ENCODE measurements around the gene TEKT3. TPM values are rescaled to one million over a fixed set of nuclear protein-coding genes. Genes with fewer than 3 reads are reported as not detected.

The TEKT3 gene
- polyA plus RNA-seq, 3 donors = not detected

DNA sequence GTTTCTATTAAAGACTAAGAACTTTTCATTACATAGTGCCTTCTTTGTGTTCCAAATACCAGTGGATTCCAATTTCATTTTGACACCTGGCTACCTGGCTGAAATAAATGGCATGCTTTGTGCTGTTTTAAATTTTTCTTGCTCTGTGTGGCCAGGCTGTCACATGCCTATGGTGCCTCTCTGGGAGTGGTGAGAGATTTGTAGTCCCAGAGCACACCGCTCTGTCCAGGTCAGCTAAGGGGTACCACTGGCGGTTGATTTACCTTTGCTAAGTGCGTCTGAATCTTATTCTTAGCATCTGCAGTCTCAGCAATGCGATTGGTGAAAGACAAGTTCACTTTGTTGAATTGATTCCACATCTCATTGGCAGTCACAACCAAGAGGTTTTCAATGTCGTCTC, 29.4 kb downstream of the TEKT3 start:
- no peak overlapping the region for H3K27ac Mint-ChIP-seq
- Histone ChIP-seq H3K27me3 (ENCODE audit: control insufficient read depth in 2 of 2, insufficient read depth in 2 of 2, low read length in 2 of 2) (no peaks in the 10 kb centered on the region), H3K4me2 (replicated peaks; ENCODE audit: extremely low read depth, low read length, poor library complexity, severe bottlenecking) (no peak overlapping the region), H3K36me3 (replicated peaks in 1 of 2; ENCODE audit: control insufficient read depth in 1 of 2, insufficient read depth in 2 of 2, low read length in 2 of 2) (no peaks in the 10 kb centered on the region), H3K9me3 (replicated peaks in 1 of 2; ENCODE audit: control insufficient read depth in 1 of 2, insufficient read depth in 1 of 2, low read length in 2 of 2) (no peaks in the 10 kb centered on the region), H3K27ac (ENCODE audit: low read depth in 1 of 2, low read length in 2 of 2) (no peak overlapping the region), H3K4me1 (ENCODE audit: control insufficient read depth in 1 of 2, insufficient read depth in 2 of 2, low read length in 2 of 2) (no peaks in the 10 kb centered on the region), H3K9ac (ENCODE audit: insufficient read depth, low read length, poor library complexity, severe bottlenecking) (no peak overlapping the region), H3K4me3 (replicated peaks in 1 of 3; ENCODE audit: low read depth in 2 of 3, low read length in 3 of 3) (no peak overlapping the region), H3K79me2 (ENCODE audit: insufficient read depth, low read length) (no peaks in the 10 kb centered on the region), H4K20me1 (ENCODE audit: insufficient read depth, low read length) (no peaks in the 10 kb centered on the region), H2AFZ (ENCODE audit: insufficient read depth, low read depth, low read length, poor library complexity, severe bottlenecking) (no peak overlapping the region)
- no peak for DNase-seq
- H3K4me1 Mint-ChIP-seq = no peaks in the 10 kb centered on the region
- WGBS (ENCODE audit: insufficient coverage) = 94% methylated on average over 5 of the region's 5 CpGs
- peaks cover 0 to 5% (median 0%) of the 10 kb centered on the region in 7 donors for H3K9me3 Mint-ChIP-seq
- intact Hi-C loops (cut with micrococcal nuclease) = loop anchor here in 1 of 2 donors (5.0 kb wide), 1 partner anchor 150 kb away; no protein-coding TSS in a partner anchor
- H3K36me3 Mint-ChIP-seq = no peaks in the 10 kb centered on the region
- H3K4me3 Mint-ChIP-seq = no peak overlapping the region
- no peak for TF ChIP-seq CTCF (IDR thresholded peaks at IDR 0.05)
- H3K27me3 Mint-ChIP-seq (ENCODE audit: low read depth in 3 of 3) = peaks cover 1 to 9% (median 4%) of the 10 kb centered on the region in 3 donors

DNA sequence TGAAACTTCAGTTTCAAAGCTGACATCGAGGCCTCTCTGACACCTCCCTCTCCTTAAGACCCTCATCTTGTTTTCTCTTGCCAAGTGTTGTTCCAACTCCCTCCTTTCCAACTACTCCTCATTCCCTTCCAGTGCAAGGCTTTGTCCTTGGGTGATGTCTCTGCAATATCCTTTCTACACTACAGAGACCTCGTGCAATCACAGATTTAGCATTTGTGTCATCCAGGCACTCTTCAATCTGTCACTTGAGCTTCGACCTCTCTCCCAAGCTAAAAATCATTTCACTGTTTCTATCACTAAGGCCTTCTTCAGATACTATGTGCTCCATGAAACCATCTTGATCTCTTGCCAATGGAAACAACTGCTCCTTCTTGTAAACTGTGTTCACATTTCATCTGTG, 31.6 kb downstream of the TEKT3 start:
- WGBS (ENCODE audit: insufficient coverage) = 94% methylated on average over 3 of the region's 3 CpGs
- Histone ChIP-seq H3K4me1 (ENCODE audit: control insufficient read depth in 1 of 2, insufficient read depth in 2 of 2, low read length in 2 of 2) (no peaks in the 10 kb centered on the region), H3K9me3 (replicated peaks in 1 of 2; ENCODE audit: control insufficient read depth in 1 of 2, insufficient read depth in 1 of 2, low read length in 2 of 2) (no peaks in the 10 kb centered on the region), H3K27ac (ENCODE audit: low read depth in 1 of 2, low read length in 2 of 2) (no peak overlapping the region), H4K20me1 (ENCODE audit: insufficient read depth, low read length) (no peaks in the 10 kb centered on the region), H3K36me3 (replicated peaks in 1 of 2; ENCODE audit: control insufficient read depth in 1 of 2, insufficient read depth in 2 of 2, low read length in 2 of 2) (no peaks in the 10 kb centered on the region), H3K4me3 (replicated peaks in 1 of 3; ENCODE audit: low read depth in 2 of 3, low read length in 3 of 3) (no peak overlapping the region), H3K9ac (ENCODE audit: insufficient read depth, low read length, poor library complexity, severe bottlenecking) (no peak overlapping the region), H2AFZ (ENCODE audit: insufficient read depth, low read depth, low read length, poor library complexity, severe bottlenecking) (no peak overlapping the region), H3K79me2 (ENCODE audit: insufficient read depth, low read length) (no peaks in the 10 kb centered on the region), H3K27me3 (ENCODE audit: control insufficient read depth in 2 of 2, insufficient read depth in 2 of 2, low read length in 2 of 2) (no peaks in the 10 kb centered on the region), H3K4me2 (replicated peaks; ENCODE audit: extremely low read depth, low read length, poor library complexity, severe bottlenecking) (no peak overlapping the region)
- TF ChIP-seq CTCF (IDR thresholded peaks at IDR 0.05) = no peak
- intact Hi-C loops (cut with micrococcal nuclease) = loop anchor here in 1 of 2 donors (5.0 kb wide), 1 partner anchor 153 kb away; no protein-coding TSS in a partner anchor
- no peak for DNase-seq
- Mint-ChIP-seq H3K4me3 (no peak overlapping the region), H3K36me3 (no peaks in the 10 kb centered on the region), H3K27me3 (ENCODE audit: low read depth in 3 of 3) (peaks cover under 1 to 8% (median 7%) of the 10 kb centered on the region in 3 donors), H3K4me1 (no peaks in the 10 kb centered on the region), H3K9me3 (peaks cover 0 to 4% (median 0%) of the 10 kb centered on the region in 7 donors), H3K27ac (no peak overlapping the region)

Measured in CD14-positive monocyte (primary cell).